Thoracic aorta (tissue), 2 donors: ENCODE results near the gene TSHZ2. TPM values are rescaled to one million over a fixed set of nuclear protein-coding genes. Genes with fewer than 3 reads are reported as not detected.
"Not testable (repeated sequence)": the region's sequence is repeated elsewhere in the genome, so short reads cannot be mapped to it uniquely, and the experiment has no call there.

Source experiments
- ATAC-seq: fragments of 150-250 bp; one replicate; pipeline ENCODE4 v1.8.0; 2017; ENCODE audit warnings: low read depth; ENCODE audit not compliant: insufficient number of reproducible peaks, low FRiP score
- DNase-seq: peaks from one replicate; pipeline ENCODE4 v3.0.0-alpha.2; 2020; ENCODE audit warnings: low spot score
- H3K27ac ChIP-seq, 2 donors: fragments of 200-600 bp; sonication (generic); 1 replicate in 1 of 2; 2 replicates in 1 of 2; pipeline ENCODE4 v1.5.1; 2016; ENCODE audit warnings: mild to moderate bottlenecking in 2 of 2, moderate library complexity in 2 of 2
- H3K27me3 ChIP-seq: fragments of 200-600 bp; sonication (generic); replicated peaks from 2 replicates; pipeline ENCODE4 v1.6.0; 2016; ENCODE audit warnings: mild to moderate bottlenecking; ENCODE audit not compliant: insufficient read depth
- H3K36me3 ChIP-seq: fragments of 200-600 bp; sonication (generic); one replicate; pipeline ENCODE4 v1.5.1; 2016
- H3K4me1 ChIP-seq, 2 donors: fragments of 200-600 bp; sonication (generic); 1 replicate in 1 of 2; 2 replicates in 1 of 2; pipeline versions ENCODE4 v1.5.1 to v1.6.0; 2016; ENCODE audit warnings: low read depth in 2 of 2, mild to moderate bottlenecking in 1 of 2; ENCODE audit not compliant: control insufficient read depth in 1 of 2
- H3K4me3 ChIP-seq: fragments of 200-600 bp; sonication (generic); 2 replicates; pipeline ENCODE4 v1.5.1; 2016; ENCODE audit warnings: mild to moderate bottlenecking
- H3K9me3 ChIP-seq: fragments of 200-600 bp; sonication (generic); 2 replicates; pipeline ENCODE4 v1.5.1; 2016
- CTCF ChIP-seq: fragments of 200-600 bp; sonication (generic); IDR thresholded peaks from one replicate; pipeline ENCODE4 v1.5.1; 2019; ENCODE audit warnings: antibody characterized with exemption
- total RNA-seq, 2 donors: library from RNA; depleted of rRNA; stranded (reverse); fragments of >200 nt; gene quantifications; one replicate each; pipeline versions ENCODE4 v1.1.0 to v1.2.3, GENCODE V29; 2016

Gene TSHZ2
- total RNA-seq, 2 donors from 2014 or later: 8.4 to 32.6 TPM

GRCh38 chr20:53020376-53020775 lies 48.2 kb downstream of the TSHZ2 start:
- Histone ChIP-seq H3K27ac (no peak overlapping the region), H3K4me3 (no peak overlapping the region), H3K27me3 (no peaks in the 10 kb centered on the region), H3K4me1 (no peaks in the 10 kb centered on the region), H3K9me3 (no peaks in the 10 kb centered on the region), H3K36me3 (no peaks in the 10 kb centered on the region)
- DNase-seq (no peak), ATAC-seq (no peak)
- no peak for TF ChIP-seq CTCF

- ATAC-seq: no peak
- no peak for TF ChIP-seq CTCF
- Histone ChIP-seq H3K4me3 (no peak overlapping the region), H3K27me3 (no peaks in the 10 kb centered on the region), H3K27ac (no peak overlapping the region), H3K36me3 (no peaks in the 10 kb centered on the region), H3K9me3 (no peaks in the 10 kb centered on the region), H3K4me1 (no peaks in the 10 kb centered on the region)
- no peak for DNase-seq
Measured at GRCh38 chr20:53020834-53021233, 48.7 kb downstream of the TSHZ2 start.

- TF ChIP-seq CTCF: no peak
- Histone ChIP-seq H3K4me3 (no peak overlapping the region), H3K36me3 (no peaks in the 10 kb centered on the region), H3K27ac (no peak overlapping the region), H3K27me3 (no peaks in the 10 kb centered on the region), H3K4me1 (no peaks in the 10 kb centered on the region), H3K9me3 (no peaks in the 10 kb centered on the region)
- ATAC-seq: no peak
- DNase-seq: no peak
Measured at GRCh38 chr20:53021934-53022333, 49.8 kb downstream of the TSHZ2 start.

GRCh38 chr20:53023732-53024520 lies 51.8 kb downstream of the TSHZ2 start:
- no peak for ATAC-seq
- Histone ChIP-seq H3K27me3 (no peaks in the 10 kb centered on the region), H3K9me3 (no peaks in the 10 kb centered on the region), H3K27ac (no peak overlapping the region), H3K4me3 (no peak overlapping the region), H3K4me1 (no peaks in the 10 kb centered on the region), H3K36me3 (no peaks in the 10 kb centered on the region)
- no peak for TF ChIP-seq CTCF
- no peak for DNase-seq

- not testable (repeated sequence) for H3K27ac ChIP-seq, H3K27me3 ChIP-seq, ATAC-seq, DNase-seq, H3K9me3 ChIP-seq, H3K4me1 ChIP-seq, H3K36me3 ChIP-seq, H3K4me3 ChIP-seq
Measured at GRCh38 chr20:53024653-53025052, 52.5 kb downstream of the TSHZ2 start.

- H3K4me3 ChIP-seq: no peak overlapping the region
- no peak for ATAC-seq
- no peaks in the 10 kb centered on the region for H3K36me3 ChIP-seq
- no peaks in the 10 kb centered on the region for H3K27me3 ChIP-seq
- no peak for TF ChIP-seq CTCF
- H3K27ac ChIP-seq: no peak overlapping the region
- no peak for DNase-seq
- H3K9me3 ChIP-seq: no peaks in the 10 kb centered on the region
- H3K4me1 ChIP-seq: no peaks in the 10 kb centered on the region
Measured at GRCh38 chr20:53027089-53027488, 54.9 kb downstream of the TSHZ2 start.
